HG02759 (cell line): ENCODE results near the gene PRELP.

Source experiments
- ATAC-seq: cut with Tn5 transposase; IDR thresholded peaks from one replicate; pipeline ENCODE4 v1.9.1; 2021; ENCODE audit warnings: mild to moderate bottlenecking, moderate library complexity; ENCODE audit not compliant: unreplicated experiment

The PRELP gene

DNA sequence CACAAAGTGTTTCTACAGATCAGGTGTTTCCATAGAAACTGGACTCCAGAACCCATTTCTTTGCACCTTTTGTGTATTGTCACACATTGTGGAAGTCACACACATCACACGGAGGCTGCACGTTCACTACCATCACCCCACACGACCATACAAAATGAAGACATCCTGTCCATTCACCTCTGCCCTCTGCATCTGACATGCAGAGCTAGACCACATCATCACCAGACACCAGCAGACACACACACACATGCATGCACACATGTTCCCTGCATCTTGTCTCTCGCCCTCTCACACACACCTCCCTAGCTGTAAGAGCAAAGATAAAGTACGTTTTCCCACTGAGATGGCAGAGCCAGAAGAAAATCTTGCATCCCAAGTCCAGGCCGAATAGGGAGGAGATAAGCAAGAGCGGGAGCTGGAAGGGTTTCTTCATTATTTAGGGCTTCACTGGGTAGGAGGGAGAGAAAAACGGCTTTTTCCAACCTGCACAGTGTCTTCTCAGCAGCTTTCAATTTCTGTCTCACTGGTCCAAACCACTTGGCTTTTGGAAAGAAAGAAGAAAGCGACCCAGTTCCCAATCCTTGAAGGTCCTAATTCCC, 709 bp downstream of the PRELP start:
- ATAC-seq: no peak

DNA sequence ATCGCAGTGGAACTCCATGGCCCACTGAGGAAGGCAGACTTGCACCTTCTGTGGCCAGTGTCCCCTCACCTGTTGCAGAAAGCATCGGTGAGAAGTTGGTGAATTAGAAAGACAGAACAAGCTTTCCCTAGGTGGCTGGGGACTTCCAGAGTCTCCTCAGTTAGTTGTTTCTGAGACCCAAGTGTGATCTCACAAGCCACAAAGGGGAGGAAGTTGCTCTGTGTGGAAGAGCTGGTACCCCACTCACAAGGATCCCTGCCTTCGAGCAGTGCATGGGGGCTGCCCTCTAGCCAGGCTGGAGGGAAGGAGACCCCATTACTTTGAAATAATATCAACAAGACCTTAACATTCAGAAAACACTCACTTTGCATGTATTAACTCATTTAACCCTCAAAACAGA, 2.1 kb downstream of the PRELP start:
- ATAC-seq: no peak

DNA sequence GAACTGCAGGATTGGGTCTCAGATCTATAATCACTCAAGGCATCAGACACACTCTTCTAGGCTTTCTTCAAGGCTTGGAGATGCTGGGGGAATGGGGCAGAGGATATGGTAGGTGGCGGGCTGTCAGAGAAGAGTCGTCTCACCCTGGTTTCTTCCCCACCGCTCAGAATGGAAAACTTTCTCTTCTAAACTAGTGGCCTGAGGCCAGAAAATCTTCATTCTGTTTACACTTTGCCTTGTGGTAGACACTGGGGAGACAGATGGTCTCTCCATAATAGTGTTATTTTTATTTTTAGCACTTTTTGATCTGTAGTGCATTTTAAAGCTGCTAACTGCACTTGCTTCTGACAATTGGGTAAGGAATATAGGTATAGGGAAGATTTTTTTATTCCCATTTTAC, 2.6 kb downstream of the PRELP start:
- ATAC-seq: no peak

DNA sequence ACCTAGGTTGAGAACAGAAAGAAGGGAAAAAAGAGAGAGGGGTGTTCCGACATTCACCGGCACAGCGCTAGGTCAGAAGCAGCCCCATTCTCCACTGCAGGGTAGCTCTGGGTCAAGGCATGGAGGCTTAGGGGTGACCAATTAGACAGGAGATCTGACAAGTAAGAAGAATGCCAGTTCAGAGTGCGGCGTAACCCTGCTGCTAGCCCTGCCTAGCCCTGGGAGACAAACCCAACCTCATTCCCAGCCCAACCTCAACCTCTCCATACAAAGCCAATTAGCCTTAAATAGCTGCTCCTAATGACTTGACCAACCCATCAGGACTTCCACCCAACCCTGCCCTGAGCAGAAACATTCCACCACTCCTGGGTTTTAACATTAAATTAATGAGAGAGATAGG, 3.4 kb downstream of the PRELP start:
- ATAC-seq: no peak

DNA sequence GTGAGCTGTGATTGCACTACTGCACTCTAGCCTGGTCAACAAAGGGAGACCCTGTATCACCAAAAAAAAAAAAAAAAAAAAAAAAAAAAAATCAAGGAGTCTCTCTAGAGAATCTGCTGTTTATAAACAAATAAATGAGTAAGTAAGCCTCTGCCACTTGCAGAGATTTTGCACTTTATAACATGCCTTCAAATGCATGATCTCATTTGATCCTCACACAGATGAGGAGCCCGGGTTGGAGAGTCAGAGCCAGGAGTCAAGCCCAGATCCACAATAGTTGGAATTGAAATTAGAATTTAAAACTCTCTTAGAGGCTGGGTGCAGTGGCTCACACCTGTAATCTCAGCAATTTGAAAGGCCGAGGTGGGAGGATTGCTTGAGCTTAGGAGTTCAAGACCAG, 4.0 kb downstream of the PRELP start:
- ATAC-seq: no peak

DNA sequence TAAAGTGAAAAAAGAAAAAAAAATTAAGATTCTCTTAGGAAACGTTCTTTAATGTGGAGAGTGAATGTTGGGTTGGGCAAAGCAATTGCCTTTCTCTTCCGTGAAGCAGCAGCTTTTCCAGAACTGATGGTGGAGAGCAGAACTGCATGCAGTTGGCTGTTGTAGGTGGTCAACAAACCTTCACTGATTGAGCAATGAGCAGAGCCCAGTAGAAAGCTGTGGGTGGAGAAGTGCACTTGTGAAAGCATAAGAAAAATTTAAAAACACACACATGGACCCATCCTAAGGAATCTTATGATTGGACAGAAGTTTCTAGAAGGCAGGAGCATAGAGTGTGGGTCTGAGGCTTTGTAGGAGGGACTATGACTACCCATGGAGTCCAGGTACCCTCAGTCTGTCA, 4.5 kb downstream of the PRELP start:
- ATAC-seq: no peak

DNA sequence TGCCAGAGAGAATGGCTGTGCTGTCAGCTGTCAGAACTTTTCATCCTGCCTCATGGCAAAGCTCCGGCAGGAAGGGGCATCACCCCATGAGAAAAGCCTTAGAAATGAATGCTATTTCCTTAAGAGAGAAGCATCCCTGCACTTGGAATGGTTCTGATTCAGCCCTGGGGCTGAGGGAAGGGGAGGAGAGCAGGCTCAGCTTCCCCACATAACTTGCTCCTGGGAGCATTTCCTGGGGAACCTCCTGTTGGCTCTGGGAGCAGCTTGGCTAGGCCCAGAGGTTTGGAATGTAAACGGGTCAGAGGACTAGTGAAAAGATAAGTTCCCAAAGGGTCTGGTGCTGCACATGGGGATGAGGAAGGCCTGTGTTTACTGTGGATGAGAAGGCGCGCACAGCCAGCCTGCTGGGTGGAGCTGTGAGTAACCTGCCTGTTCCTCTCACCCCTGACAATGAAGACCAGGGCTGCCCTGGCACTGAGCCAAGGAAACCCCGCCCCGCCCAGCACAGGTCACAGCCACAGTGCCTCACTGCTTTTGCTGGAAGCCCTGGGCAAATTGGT, 5.0 kb downstream of the PRELP start:
- ATAC-seq: no peak

DNA sequence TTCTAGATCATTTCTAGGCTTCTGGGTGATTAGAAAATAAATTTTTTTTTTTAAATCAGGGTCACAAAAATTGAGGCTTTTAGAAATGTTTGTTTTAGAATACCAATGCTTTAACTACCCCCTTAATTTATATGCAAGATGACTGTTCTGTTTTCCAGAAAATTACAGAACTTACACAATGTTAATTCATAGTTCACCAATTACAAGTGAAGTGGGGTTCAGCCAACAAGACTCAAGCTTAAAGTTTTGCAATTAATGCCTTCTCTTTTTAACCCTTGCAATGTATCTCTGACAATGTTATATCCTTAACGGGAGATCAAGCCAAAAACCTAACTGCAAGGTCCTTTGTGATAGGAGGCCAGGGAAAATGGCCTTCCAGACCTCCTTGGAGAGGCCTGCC, 5.6 kb downstream of the PRELP start:
- ATAC-seq: no peak

DNA sequence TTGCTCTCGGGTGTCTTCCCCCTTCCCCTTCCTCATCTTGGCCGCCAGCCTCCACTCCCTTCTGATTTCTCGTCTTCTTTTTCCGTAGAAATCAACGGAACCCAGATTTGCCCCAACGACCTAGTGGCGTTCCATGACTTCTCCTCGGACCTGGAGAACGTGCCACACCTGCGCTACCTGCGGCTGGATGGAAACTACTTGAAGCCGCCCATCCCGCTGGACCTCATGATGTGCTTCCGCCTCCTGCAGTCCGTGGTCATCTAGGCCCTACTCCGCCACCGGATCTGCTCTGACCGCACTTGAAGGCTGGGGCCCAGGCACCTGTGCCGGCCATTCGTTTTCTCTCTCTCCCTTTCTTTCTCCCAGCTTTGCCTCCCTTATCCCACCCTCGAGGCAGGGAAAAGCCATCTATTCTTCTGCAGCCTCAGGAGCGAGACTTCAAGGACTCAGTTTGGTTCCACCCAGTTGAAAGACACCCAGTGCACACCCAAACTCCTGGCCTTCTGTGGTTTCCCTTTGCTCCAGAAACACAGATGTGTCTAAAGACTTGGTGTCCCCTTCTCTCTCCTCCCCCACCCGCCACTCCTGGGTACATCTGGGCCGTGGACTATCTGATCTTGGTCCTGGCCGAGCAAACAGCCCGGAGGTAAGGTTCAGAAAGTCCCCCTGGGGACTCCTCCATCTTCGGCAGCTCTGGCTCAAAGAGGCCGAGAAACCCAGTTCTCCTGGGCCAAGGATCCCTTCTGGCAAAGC, 11.2 kb downstream of the PRELP start:
- no peak for ATAC-seq

DNA sequence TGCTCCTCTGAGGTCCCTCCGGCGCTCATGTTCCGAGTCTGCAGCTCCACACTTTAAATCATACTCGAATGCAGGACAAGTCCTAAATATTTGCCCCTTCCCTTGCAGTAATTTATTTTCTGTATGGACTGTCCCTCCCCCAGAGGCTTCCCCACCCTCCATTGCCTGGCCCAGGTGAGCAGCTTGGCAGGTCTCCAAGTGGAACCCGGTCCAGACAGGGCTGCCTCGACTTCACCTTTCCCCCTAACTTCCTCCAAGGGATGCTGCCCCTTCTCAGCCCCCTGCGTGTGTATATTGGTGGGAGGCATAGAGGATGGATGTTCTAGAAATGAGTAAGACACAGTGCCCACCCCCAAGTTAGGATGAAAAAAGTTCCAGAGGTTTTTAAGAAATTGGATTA, 12.9 kb downstream of the PRELP start:
- ATAC-seq: no peak

DNA sequence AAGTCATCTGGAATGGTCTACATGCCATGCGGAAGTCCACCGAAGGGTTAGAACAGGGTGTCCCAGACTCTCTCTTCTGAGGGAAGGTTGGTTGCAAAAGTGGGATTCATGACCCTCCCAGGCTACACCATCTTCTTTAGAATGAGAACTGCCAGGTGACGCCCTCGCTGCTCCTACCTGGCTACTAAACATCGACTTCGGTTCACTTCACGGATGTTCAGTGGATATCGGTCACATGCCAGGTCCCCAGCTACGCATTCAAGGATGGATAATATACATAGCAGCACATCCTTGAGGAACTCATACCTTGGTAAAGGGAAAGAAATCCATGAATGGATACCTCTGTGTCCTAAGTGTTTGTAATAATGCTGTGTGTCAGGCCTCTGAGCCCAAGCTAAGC, 15.0 kb downstream of the PRELP start:
- ATAC-seq: no peak

DNA sequence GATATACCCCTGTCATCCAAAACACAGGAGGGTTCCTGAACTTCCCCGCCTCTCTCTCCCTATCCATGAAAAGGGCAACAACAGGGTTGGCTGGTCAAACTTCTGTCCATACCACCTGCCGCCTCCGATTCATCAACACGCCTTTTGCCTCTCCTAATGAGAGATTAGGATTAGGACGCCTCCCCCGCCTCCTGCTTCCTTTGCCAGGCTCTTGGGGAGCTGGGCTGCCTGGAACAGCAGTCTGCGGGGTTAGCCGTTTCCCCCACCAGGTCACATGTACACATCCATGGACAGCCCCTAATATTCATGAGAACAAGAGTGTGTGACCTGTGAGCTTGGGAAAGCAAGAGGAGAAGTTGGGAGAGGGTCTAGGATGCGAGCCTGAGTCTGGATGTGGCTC, 16.1 kb downstream of the PRELP start:
- ATAC-seq: no peak

DNA sequence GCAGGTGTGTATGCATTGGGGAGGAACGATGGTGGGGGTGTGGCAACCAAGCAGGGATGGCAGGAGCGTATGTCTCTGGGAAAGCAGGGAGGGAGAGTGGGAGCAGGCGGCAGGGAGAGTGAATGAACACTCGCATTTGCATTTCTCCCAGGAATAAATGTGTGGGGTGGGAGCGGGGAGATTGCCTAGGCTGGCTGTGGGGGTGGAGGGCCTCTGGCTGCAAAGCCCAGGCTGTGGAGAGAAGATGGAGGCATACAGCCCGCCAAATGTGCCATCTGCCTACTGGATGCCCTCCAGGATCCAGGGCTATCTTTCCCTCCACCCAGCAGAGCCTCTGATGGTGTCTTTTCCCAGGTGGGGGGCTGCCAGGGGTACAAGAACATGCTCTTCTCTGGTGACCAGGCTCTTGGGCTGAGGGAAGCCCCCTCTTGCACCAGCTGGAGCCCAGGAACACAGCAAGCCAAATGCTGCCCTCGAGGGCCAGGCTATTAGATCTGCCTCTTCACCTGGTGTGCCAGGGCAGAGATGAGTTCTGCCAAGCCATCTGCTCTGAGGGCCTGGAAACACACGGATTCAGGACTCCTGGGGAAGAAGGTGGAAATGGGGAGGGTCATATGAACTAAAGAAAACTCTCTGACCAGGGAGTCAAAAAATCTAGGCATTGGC, 16.6 kb downstream of the PRELP start:
- ATAC-seq: no peak

DNA sequence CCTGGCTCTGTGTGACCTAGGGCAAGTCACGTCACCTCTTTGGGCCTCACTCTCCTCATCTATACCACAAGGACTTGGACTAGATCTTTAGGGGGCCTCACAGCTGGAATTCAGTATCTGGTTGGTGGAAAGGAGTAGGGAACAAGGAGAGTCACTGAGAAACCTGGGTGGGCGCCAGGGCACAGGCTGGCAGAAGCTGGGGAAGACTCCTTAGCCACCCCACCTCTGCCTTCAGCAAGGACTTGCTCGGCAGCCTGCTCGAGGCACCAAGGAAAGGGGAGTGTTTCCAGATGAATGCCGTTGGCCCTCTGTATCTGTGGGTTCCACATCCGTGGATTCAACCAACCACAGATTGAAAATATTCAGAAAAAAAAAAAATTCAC, 17.1 kb downstream of the PRELP start:
- no peak for ATAC-seq

DNA sequence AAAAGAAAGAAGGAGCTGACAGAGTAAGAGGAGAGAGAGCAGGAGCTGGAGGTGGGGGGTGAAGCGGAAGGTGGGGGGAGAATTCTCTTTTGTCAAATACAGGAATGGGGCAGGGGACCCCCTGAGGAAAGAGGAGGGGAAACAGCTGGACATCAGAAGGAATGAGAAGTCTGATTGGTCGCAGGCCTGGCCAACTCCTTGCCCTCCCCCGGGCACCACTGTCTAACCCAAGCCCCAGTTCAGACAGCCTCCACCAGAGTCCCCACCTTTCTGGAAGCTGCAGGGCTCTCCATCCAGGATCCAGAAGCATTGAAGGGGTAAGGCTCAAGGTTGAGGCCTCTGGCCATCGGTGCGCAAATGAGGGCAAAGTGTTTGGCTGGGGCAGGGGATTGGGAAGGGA, 18.3 kb downstream of the PRELP start, which contains the start of gene OPTC:
Gene OPTC (plus strand): TSS at position 253 of the 400 bp plus-strand sequence. CDS start 1,853 bp downstream, outside the sequence.
- no peak for ATAC-seq

DNA sequence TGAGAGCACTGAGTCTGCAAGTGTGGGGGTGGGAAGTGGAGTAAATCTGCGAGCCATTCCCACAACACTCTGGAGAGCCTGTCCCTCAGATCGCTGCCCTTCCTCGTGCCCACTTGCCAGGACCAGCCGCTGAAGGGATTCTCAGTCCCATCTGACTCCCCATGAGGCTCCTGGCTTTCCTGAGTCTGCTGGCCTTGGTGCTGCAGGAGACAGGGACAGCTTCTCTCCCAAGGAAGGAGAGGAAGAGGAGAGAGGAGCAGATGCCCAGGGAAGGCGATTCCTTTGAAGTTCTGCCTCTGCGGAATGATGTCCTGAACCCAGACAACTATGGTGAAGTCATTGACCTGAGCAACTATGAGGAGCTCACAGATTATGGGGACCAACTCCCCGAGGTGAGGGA, 20.2 kb downstream of the PRELP start:
- ATAC-seq: no peak

DNA sequence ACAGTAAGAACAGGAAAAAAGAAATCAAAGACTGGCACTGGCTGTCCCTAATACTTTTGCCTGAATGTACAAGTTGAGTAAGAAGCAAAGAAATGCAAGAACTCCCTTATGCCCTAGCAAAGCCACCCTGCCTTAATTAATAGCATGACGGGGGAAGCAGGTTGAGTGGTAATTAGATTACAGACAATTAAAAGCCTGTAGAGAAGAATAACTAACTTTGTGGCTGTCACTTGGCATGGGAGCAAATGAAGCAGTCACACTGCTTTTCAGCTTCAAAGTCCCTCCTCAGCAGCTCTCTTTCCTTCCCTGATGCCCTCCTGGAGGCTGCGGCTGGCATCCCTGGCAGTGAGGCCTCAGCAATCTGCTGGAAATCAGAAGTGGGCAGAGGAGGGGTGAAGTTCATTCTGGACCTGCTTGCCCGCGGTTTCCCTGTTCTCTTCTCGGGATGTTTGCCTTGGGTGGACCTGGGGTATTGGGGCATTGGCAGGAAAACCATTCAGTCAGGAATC, 21.7 kb downstream of the PRELP start:
- ATAC-seq: no peak

DNA sequence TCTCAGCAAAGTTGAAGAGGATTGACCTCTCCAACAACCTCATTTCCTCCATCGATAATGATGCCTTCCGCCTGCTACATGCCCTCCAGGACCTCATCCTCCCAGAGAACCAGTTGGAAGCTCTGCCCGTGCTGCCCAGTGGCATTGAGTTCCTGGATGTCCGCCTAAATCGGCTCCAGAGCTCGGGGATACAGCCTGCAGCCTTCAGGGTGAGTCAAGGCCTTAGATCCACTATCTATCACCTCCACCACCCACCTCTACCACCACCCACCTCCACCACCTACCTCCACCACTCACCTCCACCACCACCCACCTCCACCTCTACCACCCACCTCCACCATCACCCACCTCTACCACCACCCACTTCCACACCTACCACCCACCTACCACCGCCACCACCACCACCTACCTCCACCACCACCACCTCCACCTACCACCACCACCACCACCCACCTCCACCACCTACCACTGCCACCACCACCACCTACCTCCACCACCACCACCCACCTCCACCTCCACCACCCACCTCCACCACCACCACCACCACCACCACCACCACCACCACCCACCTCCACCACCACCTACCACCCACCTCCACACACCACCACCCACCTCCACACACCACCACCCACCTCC, 24.2 kb downstream of the PRELP start:
- ATAC-seq: no peak

DNA sequence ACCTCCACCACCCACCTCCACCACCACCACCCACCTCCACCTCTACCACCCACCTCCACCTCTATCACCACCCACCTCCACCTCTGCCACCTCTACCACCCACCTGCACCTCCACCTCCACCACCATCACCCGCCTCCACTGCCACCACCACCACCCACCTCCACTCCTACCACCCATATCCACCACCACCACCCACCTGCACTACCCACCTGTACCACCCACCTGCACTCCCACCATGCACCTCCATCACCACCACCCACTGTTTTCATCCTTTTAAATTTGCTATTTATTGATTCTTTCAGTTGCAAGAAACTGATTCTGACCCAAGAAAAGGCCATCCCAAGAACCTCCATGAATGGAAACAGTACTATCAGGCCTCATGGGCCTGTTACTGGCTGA, 24.7 kb downstream of the PRELP start:
- ATAC-seq: no peak

DNA sequence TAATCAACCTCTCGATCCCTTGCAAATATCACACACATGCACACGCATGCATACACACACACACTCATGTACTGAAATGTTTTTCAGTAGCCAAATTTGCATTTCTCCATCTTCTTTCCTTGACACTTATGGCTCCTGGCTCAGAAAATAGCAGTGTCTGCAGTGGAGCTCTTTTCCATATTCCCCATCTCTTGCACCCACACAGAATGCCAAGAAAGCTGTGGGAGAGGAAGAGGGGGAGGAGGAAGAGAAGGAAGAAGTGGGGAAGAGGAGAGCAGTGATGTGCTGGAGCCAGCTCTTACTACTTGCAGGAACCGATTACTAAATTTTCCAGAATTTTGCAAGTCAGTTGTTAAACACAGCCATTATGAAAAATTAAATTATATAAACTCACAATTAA, 28.2 kb downstream of the PRELP start:
- ATAC-seq: no peak
